Hepatocyte (in vitro differentiated cells): ENCODE measurements around the gene ARHGAP42.

Experiments used
- EZH2 ChIP-seq: fragments of 200-600 bp; sonication (generic); IDR thresholded peaks from 2 replicates; pipeline ENCODE4 v1.6.1; 2016; ENCODE audit warnings: antibody characterized with exemption, mild to moderate bottlenecking, borderline replicate concordance
- EZH2phosphoT487 ChIP-seq: fragments of 200-600 bp; sonication (generic); IDR thresholded peaks from one replicate; pipeline ENCODE4 v1.6.1; 2018; ENCODE audit warnings: antibody characterized with exemption, mild to moderate bottlenecking, low read depth, moderate library complexity; ENCODE audit not compliant: unreplicated experiment, severe bottlenecking
- TF ChIP-seq, protein P1 (sequence below): fragments of 200-600 bp; sonication (generic); IDR thresholded peaks from 2 replicates; pipeline ENCODE4 v1.5.1; 2016; ENCODE audit warnings: antibody characterized with exemption, mild to moderate bottlenecking; ENCODE audit not compliant: poor library complexity

DNA sequence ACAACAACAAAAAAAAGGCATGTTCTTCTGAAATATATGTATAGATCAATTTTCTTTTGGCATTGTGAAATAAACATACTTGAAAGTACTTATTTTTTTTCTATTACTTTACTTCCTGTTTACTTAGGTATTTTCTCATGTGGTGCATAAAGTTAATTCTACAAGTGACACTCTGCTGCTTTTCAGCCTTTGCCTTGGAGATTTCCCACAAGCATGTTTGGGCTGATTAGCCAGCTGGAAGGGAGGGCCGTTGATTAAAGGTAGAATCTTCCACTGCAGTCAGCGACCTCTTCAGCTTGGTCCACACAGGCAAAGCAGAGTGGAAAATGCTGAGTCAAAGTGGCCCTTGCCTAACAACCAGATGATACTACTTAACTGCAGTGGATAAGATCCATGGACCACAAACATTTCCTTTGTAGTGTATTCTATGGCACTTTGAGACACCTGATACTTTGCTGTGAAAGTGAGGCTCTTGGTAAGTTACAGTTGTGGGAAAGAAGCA, 176.0 kb downstream of the ARHGAP42 start:
- TF ChIP-seq, protein P1, sequence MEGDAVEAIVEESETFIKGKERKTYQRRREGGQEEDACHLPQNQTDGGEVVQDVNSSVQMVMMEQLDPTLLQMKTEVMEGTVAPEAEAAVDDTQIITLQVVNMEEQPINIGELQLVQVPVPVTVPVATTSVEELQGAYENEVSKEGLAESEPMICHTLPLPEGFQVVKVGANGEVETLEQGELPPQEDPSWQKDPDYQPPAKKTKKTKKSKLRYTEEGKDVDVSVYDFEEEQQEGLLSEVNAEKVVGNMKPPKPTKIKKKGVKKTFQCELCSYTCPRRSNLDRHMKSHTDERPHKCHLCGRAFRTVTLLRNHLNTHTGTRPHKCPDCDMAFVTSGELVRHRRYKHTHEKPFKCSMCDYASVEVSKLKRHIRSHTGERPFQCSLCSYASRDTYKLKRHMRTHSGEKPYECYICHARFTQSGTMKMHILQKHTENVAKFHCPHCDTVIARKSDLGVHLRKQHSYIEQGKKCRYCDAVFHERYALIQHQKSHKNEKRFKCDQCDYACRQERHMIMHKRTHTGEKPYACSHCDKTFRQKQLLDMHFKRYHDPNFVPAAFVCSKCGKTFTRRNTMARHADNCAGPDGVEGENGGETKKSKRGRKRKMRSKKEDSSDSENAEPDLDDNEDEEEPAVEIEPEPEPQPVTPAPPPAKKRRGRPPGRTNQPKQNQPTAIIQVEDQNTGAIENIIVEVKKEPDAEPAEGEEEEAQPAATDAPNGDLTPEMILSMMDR = no peak
- TF ChIP-seq EZH2phosphoT487 (no peak), EZH2 (no peak)
